ENCODE data around the gene BCAS1.
A peak's percentile ranks its signal among the peaks of the same experiment; 100 is the strongest.
"Not testable (repeated sequence)": the region's sequence is repeated elsewhere in the genome, so short reads cannot be mapped to it uniquely, and the experiment has no call there.

BCAS1 gene

DNA sequence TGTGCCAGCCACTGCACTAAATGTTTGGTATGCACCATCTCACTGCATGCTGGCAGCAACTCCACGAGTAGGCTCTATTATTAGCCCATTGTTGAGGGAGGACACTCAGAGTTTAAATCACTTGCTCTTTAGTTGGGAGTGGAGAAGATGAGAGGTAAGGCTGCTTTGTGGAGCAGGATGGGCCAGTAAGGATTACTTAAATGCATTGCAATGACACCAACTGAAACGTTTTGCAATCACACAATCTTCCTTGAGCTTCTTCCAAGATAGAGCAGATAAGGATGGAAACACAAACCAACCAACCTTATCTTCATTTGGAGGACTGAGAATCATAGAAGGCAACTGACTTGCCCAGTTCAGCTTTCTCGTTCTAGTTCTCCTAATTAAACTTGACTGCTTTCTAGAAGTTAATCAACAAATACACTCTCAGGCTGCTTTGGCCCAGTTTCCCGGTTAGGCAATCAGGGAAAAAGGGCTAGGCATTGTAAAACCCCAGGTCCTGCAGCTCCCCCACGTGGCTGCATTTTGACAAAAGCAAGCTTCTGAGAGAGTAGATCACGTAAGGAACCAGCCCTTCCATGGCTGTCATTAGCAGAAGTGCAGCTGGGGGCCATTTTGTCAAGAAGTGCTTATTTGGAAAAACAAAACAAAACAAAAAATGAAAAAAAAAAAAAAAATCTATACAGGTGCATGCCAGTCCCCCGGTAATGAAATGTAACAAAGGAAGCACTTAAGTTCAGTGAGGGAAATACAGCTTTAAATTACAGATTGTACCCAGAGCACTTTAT, 130.6 kb downstream of the BCAS1 start:
- Mint-ChIP-seq H3K36me3 (no peaks in the 10 kb centered on the region), H3K4me1 (peaks cover 55% of the 10 kb centered on the region), H3K9me3 (no peaks in the 10 kb centered on the region), H3K4me3 (no peak overlapping the region), H3K27me3 (no peaks in the 10 kb centered on the region), H3K27ac (no peak overlapping the region)

GRCh38 chr20:53939190-53939571, 131.2 kb downstream of the BCAS1 start:
- Mint-ChIP-seq H3K27me3 (no peaks in the 10 kb centered on the region), H3K9me3 (no peaks in the 10 kb centered on the region), H3K4me3 (no peak overlapping the region), H3K36me3 (no peaks in the 10 kb centered on the region), H3K27ac (no peak overlapping the region), H3K4me1 (peaks cover 56% of the 10 kb centered on the region)

- Mint-ChIP-seq H3K27ac (no peak overlapping the region), H3K36me3 (no peaks in the 10 kb centered on the region)
These were observed 131.7 kb downstream of the BCAS1 start for GRCh38 chr20:53938739-53939138.

DNA sequence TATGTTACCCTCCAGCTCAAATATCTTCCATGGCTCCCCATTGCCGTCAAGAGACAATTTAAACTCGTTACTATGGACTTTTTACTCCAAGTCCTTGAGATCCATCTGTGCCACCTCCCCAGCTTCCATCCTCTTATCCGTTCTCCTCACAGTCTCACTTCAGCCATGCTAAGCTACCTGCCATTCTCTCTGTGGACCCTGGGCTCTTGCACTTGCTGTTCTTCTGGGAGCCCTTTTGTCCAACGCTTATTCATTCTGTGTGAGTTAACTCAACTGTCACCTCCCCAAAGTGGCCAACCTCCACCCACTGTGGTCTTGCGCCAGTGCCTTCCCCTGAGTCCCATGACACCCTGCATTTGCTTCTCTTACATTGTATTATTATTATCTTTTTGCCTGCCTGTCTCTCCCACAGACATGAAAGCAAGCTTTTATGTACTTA, 132.4 kb downstream of the BCAS1 start:
- H3K4me1 Mint-ChIP-seq = peaks cover 56% of the 10 kb centered on the region

More at GRCh38 chr20:53938739-53939138, 131.7 kb downstream of the BCAS1 start:
- H3K4me1 Mint-ChIP-seq = peaks cover 56% of the 10 kb centered on the region
- no peaks in the 10 kb centered on the region for H3K9me3 Mint-ChIP-seq
- H3K27me3 Mint-ChIP-seq = no peaks in the 10 kb centered on the region
- no peak overlapping the region for H3K4me3 Mint-ChIP-seq

DNA sequence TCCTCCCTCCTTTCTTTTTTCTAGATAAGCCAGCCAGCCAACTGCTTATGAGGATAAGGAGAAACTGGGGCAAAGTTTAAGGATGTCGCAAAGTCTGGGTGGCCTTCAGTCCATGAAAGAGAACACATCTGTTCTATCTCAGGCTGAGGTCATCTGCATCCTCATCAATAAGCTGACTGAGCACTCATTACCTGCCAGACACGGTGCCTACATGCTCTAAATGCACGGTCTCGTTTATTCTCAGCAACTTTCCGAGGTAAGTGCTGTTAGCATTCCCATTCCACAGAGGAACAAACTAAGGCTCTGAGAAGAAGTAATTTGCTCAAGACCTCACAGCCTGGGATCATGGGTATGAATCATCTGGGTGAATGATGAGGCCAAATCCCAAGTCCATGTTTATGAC, 133.1 kb downstream of the BCAS1 start:
- Mint-ChIP-seq H3K4me3 (no peak overlapping the region), H3K27ac (no peak overlapping the region), H3K36me3 (no peaks in the 10 kb centered on the region), H3K9me3 (no peaks in the 10 kb centered on the region), H3K4me1 (peaks cover 58% of the 10 kb centered on the region), H3K27me3 (no peaks in the 10 kb centered on the region)

More for the DNA sequence above, 132.4 kb downstream of the BCAS1 start:
- H3K27me3 Mint-ChIP-seq = no peaks in the 10 kb centered on the region
- no peaks in the 10 kb centered on the region for H3K36me3 Mint-ChIP-seq
- H3K27ac Mint-ChIP-seq = no peak overlapping the region
- H3K9me3 Mint-ChIP-seq = no peaks in the 10 kb centered on the region
- H3K4me3 Mint-ChIP-seq = no peak overlapping the region

DNA sequence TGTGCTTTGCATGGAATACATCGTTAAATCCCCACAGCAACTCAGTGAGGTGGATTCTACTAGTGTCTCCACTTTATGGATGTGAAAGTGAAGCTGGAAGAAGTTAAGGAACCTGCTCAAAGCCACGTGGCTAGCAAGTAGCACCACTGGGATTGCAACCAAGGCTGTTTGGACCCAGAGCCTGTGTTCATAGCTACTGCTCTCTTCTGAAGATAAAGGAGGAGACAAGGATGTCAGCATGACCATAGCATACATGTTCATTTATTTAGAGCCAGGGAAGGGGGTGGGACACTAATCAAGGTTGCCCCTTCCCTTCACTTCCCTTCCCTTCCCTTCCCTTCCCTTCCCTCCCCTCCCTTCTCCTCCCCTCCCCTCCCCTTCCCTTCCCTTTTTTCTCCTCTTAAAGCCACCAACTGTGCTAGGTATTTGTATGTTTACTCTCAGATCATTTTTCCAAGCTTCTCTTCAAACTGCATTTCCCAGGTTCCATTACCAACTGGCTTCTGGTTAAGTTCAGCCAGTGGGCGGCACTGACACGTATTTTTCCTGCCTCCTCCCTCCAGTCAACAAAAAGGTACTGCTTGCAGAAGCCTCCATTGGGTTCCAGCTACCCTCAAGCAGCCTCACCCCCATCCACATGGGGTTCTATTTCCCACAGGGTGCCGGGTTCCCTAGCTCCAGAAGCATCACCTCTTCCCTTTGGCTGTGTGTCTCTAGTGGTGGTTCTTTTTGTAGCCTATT, 134.9 kb downstream of the BCAS1 start:
- Mint-ChIP-seq H3K27ac (peak overlapping the region; percentile 85), H3K27me3 (no peaks in the 10 kb centered on the region), H3K4me3 (peak overlapping the region; percentile 75), H3K9me3 (no peaks in the 10 kb centered on the region), H3K4me1 (peaks cover 66% of the 10 kb centered on the region), H3K36me3 (no peaks in the 10 kb centered on the region)

- Mint-ChIP-seq H3K9me3 (no peaks in the 10 kb centered on the region), H3K36me3 (no peaks in the 10 kb centered on the region), H3K4me1 (peaks cover 63% of the 10 kb centered on the region), H3K27ac (peak overlapping the region; percentile 85), H3K27me3 (no peaks in the 10 kb centered on the region), H3K4me3 (peak overlapping the region; percentile 75)
These were observed 135.7 kb downstream of the BCAS1 start for GRCh38 chr20:53934421-53935343.

- H3K9me3 Mint-ChIP-seq = no peaks in the 10 kb centered on the region
- H3K27ac Mint-ChIP-seq = peak overlapping the region; percentile 37
- no peaks in the 10 kb centered on the region for H3K27me3 Mint-ChIP-seq
- H3K36me3 Mint-ChIP-seq = no peaks in the 10 kb centered on the region
- peak overlapping the region; percentile 50 for H3K4me3 Mint-ChIP-seq
- peaks cover 57% of the 10 kb centered on the region for H3K4me1 Mint-ChIP-seq
These were observed 137.1 kb downstream of the BCAS1 start for GRCh38 chr20:53933232-53933846.

GRCh38 chr20:53932655-53933192, 137.7 kb downstream of the BCAS1 start:
- H3K27me3 Mint-ChIP-seq, H3K27ac Mint-ChIP-seq, H3K4me3 Mint-ChIP-seq, H3K9me3 Mint-ChIP-seq, H3K36me3 Mint-ChIP-seq: not testable (repeated sequence)
- peaks cover 51% of the 10 kb centered on the region for H3K4me1 Mint-ChIP-seq

DNA sequence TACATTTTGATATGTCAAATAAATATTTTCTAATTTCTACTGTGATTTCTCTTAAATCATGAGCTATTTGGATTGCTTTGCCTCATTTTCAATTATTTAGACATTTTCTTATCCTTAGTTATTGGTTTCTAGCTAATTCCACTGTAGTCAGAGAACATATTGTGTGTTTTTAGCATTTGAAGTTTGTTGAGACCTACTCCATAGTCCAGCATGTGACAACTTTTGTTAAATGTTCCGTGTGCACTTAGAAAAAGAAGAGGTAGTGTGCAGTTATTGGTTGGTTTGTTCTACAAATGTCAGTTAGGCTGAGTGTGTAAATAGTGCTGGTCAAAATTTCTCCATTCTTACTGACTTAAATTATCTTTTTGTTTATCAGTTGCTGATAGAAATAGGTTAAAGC, 138.8 kb downstream of the BCAS1 start:
- no peaks in the 10 kb centered on the region for H3K9me3 Mint-ChIP-seq
- no peak overlapping the region for H3K27ac Mint-ChIP-seq
- H3K27me3 Mint-ChIP-seq = no peaks in the 10 kb centered on the region
- H3K4me1 Mint-ChIP-seq = peaks cover 55% of the 10 kb centered on the region
- H3K4me3 Mint-ChIP-seq = no peak overlapping the region
- H3K36me3 Mint-ChIP-seq = no peaks in the 10 kb centered on the region

DNA sequence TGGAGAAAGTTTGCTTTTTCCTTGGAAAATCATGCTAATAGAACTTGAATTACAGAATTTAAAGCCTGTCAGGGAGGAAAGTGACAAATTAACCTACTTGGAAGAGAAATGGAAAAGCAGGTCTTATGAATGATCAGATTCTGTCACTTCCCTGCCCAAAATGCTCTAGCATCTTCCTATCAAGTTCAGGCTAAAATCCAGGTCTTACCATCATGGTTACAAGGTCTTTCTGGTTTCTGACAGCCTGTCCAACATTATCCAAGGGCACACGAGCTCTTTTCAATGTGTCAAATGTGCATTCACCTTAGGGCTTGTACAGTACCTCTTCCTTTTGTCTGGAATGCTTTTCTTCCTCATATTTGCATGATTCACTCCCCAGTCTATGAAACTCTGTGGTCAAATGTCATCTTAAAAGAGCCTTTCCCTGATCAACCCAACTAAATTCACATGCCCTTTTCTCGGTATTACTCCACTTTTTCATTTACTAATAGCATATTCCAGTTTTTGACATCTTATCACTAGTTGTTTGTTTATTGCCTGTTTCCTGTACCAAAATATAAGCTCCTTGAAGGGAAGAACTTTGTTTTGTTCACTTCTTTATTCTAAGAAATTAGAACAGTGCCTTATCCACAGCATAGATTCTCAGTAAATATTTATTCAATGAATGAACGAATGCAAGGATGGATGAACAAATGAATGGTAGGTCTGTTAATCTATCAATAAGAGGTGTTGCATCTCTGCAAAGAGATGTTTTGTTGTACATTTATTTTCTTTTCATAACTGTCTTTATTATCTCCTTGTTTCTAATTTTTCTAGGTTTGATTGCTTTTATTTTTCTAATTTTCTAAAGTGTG, 139.5 kb downstream of the BCAS1 start:
- H3K27me3 Mint-ChIP-seq = no peaks in the 10 kb centered on the region
- H3K36me3 Mint-ChIP-seq = no peaks in the 10 kb centered on the region
- no peaks in the 10 kb centered on the region for H3K9me3 Mint-ChIP-seq
- H3K27ac Mint-ChIP-seq = no peak overlapping the region
- H3K4me1 Mint-ChIP-seq = peaks cover 59% of the 10 kb centered on the region
- no peak overlapping the region for H3K4me3 Mint-ChIP-seq

DNA sequence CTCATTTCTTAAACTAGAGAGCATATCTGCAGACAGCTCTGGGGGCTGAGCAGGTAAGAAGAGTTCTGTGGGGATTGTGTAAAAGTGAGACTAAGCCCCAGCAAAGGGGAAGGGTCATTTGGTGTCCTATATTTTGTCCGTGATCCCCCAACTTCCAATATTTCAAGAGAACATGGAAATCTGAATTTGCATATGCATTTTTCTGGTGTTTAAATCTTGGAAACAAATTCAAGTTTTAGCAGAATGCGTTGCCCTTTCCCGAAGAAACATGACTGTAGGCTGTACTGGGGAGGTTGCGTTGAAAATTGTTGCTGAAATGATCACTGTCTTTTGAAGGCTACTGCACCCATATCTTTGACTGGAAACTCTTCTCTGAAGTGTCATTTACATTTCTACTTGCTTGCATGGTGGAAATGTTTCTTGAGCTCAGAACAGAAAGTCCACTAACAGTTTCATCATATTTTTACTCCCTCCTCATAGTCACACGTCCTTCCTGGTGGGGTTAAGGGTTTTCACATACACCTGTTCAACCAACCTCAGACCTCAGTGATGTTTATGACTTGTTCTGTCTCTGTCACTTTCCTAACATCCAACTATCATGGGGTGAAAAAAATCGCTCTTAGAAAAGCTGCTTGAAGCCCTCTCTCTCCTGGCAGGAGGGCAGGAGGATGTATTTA, 140.3 kb downstream of the BCAS1 start:
- H3K27ac Mint-ChIP-seq = no peak overlapping the region
- H3K4me3 Mint-ChIP-seq = no peak overlapping the region
- no peaks in the 10 kb centered on the region for H3K27me3 Mint-ChIP-seq
- no peaks in the 10 kb centered on the region for H3K9me3 Mint-ChIP-seq
- H3K36me3 Mint-ChIP-seq = no peaks in the 10 kb centered on the region
- peaks cover 56% of the 10 kb centered on the region for H3K4me1 Mint-ChIP-seq

- H3K36me3 Mint-ChIP-seq = no peaks in the 10 kb centered on the region
- H3K27ac Mint-ChIP-seq = no peak overlapping the region
- H3K9me3 Mint-ChIP-seq = no peaks in the 10 kb centered on the region
- H3K27me3 Mint-ChIP-seq = no peaks in the 10 kb centered on the region
- H3K4me1 Mint-ChIP-seq = peaks cover 49% of the 10 kb centered on the region
- H3K4me3 Mint-ChIP-seq = no peak overlapping the region
These were observed 141.0 kb downstream of the BCAS1 start for GRCh38 chr20:53929399-53929798.

- no peaks in the 10 kb centered on the region for H3K27me3 Mint-ChIP-seq
- H3K4me1 Mint-ChIP-seq = peaks cover 35% of the 10 kb centered on the region
- no peaks in the 10 kb centered on the region for H3K9me3 Mint-ChIP-seq
- H3K36me3 Mint-ChIP-seq = no peaks in the 10 kb centered on the region
- no peak overlapping the region for H3K27ac Mint-ChIP-seq
- H3K4me3 Mint-ChIP-seq = no peak overlapping the region
These were observed 142.4 kb downstream of the BCAS1 start for GRCh38 chr20:53927990-53928389.
